Measurements from ENCODE around the gene KCNE3.

DNA sequence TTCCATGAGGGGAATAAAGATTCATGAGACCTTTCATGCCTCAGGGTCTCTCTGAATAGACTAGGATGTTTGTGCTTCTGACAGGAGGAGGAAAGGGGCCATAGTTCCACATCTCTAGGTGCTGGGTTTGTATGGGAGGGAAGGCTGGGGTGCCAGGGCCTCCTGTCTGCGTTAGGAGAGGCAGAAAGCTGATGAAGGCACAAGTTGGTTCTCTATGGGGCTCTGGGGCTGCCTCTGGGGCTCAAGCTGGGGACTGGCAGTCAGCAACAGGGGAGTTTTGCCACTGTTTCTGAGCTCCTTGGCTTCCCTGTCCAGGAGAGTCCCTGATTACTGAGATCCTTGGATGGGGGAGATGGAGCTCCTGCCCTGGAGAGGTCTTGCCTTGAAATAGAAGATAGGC is 4.1 kb downstream of the KCNE3 start:
- TF ChIP-seq ZNF274 (IDR thresholded peaks at IDR 0.05; ENCODE audit: low read depth, low read length) (no peak), POLR2A (IDR thresholded peaks at IDR 0.05; ENCODE audit: borderline replicate concordance, extremely low read depth, insufficient read depth, insufficient read length) (no peak)
- TF ChIP-seq, protein P1, sequence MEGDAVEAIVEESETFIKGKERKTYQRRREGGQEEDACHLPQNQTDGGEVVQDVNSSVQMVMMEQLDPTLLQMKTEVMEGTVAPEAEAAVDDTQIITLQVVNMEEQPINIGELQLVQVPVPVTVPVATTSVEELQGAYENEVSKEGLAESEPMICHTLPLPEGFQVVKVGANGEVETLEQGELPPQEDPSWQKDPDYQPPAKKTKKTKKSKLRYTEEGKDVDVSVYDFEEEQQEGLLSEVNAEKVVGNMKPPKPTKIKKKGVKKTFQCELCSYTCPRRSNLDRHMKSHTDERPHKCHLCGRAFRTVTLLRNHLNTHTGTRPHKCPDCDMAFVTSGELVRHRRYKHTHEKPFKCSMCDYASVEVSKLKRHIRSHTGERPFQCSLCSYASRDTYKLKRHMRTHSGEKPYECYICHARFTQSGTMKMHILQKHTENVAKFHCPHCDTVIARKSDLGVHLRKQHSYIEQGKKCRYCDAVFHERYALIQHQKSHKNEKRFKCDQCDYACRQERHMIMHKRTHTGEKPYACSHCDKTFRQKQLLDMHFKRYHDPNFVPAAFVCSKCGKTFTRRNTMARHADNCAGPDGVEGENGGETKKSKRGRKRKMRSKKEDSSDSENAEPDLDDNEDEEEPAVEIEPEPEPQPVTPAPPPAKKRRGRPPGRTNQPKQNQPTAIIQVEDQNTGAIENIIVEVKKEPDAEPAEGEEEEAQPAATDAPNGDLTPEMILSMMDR (IDR thresholded peaks at IDR 0.05 in 2 of 3, conservative IDR thresholded peaks at IDR 0.05 in 1 of 3; ENCODE audit: borderline replicate concordance in 1 of 3, insufficient read depth in 1 of 3, low read depth in 2 of 3, low read length in 2 of 3), result no peak
- TF ChIP-seq, protein P2, sequence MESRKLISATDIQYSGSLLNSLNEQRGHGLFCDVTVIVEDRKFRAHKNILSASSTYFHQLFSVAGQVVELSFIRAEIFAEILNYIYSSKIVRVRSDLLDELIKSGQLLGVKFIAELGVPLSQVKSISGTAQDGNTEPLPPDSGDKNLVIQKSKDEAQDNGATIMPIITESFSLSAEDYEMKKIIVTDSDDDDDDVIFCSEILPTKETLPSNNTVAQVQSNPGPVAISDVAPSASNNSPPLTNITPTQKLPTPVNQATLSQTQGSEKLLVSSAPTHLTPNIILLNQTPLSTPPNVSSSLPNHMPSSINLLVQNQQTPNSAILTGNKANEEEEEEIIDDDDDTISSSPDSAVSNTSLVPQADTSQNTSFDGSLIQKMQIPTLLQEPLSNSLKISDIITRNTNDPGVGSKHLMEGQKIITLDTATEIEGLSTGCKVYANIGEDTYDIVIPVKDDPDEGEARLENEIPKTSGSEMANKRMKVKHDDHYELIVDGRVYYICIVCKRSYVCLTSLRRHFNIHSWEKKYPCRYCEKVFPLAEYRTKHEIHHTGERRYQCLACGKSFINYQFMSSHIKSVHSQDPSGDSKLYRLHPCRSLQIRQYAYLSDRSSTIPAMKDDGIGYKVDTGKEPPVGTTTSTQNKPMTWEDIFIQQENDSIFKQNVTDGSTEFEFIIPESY (IDR thresholded peaks at IDR 0.05; ENCODE audit: extremely low read depth, insufficient replicate concordance, low read length), result no peak

All from HCT116 (cell line).